H1 (cell line): ENCODE results near the gene ADIRF.

Experiments
- EZH2 ChIP-seq: fragments of 200-600 bp; sonication (generic); IDR thresholded peaks from 2 replicates; pipeline ENCODE4 v1.7.1; 2012; ENCODE audit warnings: low read depth, mild to moderate bottlenecking, moderate library complexity, low read length, inconsistent platforms; ENCODE audit not compliant: severe bottlenecking
- POLR2AphosphoS5 ChIP-seq: IDR thresholded peaks from 2 replicates; pipeline ENCODE4 v1.6.1; 2011; ENCODE audit warnings: low read depth, low read length
- ZNF274 ChIP-seq: IDR thresholded peaks from 2 replicates; pipeline ENCODE4 v1.7.0; 2012; ENCODE audit warnings: low read length, borderline replicate concordance; ENCODE audit errors: extremely low read depth

DNA sequence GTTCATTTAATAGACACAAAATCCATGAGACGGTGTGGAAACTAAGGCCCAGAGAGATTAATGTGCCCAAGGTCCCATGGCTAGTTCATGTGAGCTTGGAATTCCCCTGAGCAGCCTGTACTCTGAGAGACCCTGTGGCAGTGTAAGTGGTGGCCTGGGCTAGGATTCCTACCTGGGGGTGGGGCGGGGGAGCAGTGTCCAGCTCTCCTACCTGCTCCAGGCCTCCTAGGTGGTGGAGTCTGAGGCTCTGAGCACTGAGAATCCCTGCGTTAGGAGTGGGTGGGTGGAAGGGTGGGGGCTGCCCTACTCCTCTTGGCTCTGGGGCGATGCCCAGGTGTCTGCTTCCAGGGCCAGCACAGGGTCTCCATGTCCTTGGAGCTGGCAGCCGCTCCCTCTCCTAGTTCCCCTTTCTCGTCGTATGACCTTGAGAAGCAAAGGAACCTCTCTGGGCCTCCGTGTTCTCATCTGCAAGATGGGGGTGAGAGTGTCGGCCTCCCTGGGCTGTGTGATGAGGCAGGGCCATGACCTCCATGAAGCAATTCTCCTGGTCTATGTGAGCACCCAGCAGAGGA is 7.3 kb upstream of the ADIRF start:
- TF ChIP-seq ZNF274 (no peak), POLR2AphosphoS5 (no peak), EZH2 (no peak)
